ENCODE results near the gene VCP.

VCP gene

DNA sequence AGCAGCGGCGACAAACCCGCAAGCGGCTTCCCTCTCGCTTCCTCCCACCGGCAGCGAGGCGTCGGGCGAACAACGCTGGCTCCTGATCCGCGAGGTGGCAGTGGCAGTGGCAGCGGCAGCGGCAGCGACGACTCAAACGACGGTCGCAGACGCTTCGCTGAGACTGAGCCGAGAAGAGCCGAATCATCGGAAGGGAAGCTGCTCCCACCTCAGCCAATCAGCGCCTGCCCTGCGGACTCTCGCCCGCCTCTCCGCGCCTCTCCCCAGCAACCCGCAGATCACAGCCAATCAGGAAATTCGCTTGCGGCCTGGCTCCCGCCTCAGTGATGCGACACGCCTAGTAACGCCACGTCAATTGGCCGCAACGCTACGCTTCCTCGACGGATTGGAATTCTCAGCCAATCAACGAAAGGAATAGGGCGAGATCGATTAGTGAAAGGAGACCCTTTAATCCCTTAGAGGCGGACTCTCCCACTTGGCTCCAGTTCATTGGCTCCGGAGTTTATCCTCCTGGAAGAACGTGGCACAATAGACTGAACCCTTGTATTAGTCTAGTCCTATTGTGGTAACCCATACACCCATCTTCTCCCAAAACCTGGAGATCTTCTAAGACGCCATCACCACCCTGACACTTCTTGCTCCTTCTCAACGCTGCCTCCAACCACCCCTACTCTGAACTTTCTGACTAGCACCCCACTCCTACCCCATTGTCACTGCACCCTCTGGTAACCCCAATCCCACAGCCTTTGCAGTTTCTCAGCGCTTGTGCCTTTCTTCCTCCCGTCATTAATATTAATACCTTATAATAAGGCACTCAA is at the start of gene VCP:
TSS of gene VCP (minus strand) at position 165 of the 818 bp plus-strand sequence. CDS start 272 bp downstream, outside the sequence.
- DNase-seq (ENCODE audit: low spot score) = peak; percentile 99

DNA sequence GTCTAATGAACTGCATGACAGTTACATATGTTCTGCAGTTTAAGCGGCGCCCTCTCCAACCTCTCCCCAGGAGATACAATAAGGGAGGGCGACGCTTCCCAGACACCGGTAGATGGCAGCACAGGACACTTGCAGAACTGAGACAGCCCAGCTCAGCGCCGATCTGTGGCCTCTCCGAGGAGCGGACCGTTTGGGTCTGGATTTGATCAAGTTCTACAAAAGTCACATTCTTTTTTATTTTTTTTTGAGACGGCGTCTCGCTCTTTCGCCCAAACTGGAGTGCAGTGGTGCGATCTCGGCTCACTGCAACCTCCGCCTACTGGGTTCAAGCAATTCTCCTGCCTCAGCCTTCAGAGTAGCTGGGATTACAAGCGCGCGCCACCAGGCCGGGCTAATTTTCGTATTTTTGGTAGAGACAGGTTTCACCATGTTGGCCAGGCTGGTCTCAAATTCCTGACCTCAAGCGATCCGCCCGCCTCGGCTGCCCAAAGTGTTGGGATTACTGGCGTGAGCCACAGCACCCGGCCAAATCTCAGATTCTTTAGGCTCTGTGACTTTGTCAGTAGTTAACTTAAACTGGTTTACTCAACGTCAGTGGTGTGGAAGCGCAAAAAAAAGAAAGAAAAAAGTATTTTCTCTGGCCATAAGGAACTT is 44.6 kb upstream of the VCP start:
- DNase-seq (ENCODE audit: low spot score) = peak; percentile 90

DNA sequence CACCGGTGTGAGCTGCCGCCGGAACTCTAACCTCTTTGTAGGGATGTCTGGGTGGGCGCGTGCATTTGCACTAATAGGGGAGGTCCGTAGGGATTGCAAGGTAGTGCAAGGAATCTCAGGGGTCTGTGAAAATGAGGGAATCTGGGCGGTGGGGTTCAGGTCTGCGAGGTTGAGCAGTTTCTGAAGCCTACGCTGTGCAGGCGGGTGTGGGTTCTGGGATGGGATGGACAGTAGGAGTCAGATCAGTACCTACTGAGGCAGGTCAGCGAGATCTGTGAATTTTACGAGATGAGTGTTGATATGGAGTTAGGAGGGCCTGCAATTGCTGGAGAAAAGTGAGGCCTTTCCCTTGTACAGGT is 44.1 kb upstream of the VCP start:
- DNase-seq (ENCODE audit: low spot score) = no peak

DNA sequence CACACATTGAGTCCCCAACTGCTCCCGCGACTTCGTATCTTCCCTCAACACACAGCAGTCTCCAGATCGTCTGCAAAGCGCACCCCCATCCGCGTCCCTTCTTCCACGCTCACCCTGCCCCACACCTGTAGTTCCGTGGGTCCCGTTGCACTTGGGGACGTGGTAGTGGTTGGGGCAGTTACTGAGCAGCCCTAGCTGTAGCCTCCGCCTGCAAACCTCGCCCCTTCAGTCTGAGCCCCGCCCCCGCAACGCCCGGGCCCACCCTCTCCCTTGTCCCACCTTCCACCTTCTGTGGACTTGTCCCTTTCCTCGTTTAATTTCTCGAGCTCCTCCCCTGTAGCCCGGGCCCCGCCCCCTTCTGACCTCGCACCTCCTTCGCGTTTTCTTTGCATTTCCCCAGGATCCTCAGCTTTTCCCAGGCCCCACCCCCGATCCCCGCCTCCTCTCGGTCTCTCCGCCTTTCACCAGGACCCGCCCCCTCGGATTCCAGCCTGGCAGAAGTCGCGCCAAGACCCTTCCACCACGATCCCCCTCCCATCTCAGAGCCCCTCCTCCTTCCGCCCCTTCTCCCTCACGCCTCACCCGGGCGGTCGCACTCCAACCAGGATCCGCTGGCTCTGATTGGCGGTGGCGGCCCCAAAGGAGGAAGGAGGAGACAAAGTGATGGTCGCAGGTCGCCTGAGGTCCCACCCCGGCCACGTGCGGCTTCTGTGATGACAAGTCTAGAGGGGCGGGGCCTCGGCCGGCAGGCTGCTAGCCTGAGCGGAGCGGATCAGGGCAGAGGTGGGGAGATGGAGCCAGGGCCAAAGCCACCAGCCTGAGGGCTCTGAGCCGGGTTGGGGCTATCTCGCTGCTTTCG is 43.5 kb upstream of the VCP start, which contains the start of gene ATOSB:
TSS of gene ATOSB (minus strand) at position 183 of the 859 bp plus-strand sequence. CDS start 7,588 bp downstream, outside the sequence.
- DNase-seq (ENCODE audit: low spot score) = peak; percentile 92

DNA sequence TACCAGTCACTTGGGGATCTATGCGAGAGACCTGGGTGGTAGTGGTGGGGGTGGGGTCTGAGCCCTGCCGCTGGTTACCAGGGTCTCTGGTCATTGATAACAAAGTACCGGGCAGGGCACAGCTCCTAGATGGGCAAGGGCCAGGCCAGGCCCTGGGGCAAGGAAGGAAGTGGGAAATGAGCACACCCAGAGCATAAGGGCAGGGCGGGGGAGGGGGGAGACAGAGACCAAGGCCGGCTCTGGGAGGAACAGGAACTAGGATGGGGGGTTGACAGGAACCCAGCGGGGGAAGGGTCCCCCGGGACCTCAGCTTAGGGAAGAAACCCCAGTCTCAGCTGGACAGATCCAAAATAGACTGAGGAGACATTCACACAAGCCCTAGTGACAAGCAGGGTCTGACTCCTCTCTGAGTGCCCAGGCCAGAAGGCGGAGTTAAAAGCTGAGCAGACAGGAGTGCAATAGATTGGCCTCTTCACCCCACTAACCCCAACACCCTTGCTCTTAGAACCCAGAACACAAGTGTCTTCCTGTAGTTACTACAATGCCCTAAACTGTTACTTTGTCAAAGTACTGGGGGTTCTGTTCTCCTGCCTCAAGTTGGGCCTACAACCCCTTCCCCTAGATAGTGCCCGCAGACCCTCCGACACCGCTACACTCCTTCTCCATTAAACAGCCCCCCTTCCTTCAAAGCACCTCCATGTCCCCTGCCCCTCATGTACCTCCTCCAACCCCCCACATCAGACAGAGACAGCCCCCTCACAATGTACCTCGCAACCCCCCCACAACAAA is 42.6 kb upstream of the VCP start:
- DNase-seq (ENCODE audit: low spot score) = peak; percentile 27

DNA sequence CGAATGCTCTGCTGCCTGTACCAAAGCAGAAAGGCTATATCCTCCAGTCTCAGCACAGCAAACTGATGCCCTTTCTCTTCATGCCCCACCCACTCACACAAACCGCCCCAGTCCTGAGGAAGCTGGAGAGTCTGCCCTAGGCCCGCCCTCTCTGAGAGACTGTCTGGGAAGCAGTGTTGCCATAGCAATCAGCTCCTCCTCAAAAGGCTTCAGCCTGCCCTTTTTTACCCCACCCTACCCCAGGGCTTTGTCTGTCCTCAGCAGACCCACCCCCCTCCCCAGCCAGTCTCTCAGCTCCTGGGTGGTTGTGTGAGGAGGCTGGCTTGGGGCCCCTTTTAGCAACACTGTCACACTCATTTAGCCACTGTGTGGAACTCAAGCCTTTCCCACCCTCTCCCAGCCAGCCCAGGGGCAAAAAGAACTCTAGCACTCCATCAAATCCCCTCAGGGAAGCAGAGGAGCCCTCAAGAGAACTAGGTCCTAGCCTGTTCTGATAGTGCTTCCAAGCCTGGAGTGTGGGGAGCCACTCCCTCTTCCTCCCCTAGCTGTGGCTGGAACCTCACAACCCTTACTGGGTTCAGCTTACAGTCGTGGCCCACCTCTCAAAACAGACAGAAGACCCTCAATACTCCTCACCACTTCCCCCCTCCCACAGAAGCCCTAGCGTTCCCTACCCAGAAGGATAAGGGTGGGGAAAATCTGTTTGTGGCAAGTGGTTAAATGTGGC is 41.9 kb upstream of the VCP start:
- peak; percentile 76 for DNase-seq (ENCODE audit: low spot score)

DNA sequence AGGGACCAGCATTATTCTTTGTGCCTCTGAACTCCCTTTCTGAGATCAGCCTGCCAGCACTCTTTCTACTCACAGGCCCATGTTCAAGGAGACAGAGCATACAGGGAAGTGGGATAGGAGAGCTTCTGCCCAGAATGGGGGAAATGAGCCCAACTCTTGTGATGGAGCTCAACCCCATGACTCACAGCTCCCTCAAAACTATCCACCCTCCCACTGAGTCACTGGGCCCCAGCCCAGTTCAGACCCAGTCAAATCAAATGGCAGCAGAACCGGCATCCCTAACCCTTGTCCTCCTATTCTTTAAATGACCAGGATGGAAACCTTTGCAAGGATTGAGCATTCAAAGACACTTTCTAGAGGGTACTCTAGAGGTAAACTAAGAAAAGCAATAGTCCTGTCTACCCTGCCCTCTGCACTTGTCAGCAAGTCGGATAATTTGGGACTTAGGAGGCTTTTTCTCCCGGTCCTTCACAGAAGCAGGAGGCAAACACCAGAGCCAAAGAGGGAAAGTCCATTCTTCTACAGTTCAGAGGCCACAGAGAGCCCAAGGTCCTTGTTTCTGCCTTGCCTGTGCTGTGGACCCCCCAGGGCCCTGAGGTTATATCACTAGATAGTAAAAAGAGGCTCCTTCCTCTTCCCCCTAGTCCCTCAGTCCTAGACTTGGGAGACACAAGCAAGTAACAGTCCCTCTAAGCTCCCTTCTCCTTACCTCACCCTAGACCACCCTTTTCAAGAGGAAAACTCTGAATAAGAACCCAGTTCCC is 40.0 kb upstream of the VCP start:
- DNase-seq (ENCODE audit: low spot score) = no peak

DNA sequence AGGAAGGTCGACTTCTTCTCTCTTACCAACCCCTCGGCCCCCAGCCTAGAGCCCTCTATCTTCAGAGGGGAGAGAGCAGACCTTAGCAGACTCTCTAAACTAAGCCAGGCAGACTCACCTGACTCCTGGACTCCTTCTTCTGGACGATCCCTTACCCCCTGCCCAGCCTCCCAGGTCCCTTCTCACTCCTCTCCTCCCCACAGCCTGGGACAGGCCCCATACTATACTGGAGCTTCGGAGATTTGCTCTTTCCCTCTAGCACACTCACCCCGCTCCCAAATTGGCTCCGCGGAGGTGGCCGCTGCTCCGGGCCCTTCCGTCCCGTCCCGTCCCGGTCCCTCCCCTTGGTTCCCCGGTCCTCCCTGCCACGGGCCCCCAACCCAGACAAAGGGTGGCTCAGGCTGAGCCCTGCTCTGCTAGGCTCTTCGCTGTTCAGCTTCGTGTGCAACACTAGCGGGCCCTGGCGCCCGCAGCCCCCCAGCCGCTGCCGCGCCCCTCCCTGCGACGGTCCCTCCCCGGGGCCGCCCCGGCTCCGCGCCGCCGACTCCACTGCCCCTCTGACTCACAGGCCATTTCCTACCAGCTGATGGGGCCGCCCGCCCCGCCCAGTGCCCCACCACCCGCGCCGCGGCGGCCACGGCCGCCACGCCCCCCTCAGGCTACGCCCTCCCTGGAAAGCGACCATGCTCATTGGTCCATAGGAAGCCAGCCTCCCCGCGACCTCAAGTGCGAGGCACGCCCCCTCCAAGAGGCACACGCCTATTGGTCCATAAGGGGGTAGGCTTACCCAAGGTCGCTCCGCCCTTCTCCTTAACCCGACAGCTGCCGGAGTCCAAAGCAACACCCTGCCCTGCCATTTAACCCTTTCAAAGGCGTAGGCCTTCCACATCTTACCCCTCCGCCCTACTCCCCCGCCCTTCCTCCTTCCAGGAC is 38.8 kb upstream of the VCP start:
- DNase-seq (ENCODE audit: low spot score) = peak; percentile 97

DNA sequence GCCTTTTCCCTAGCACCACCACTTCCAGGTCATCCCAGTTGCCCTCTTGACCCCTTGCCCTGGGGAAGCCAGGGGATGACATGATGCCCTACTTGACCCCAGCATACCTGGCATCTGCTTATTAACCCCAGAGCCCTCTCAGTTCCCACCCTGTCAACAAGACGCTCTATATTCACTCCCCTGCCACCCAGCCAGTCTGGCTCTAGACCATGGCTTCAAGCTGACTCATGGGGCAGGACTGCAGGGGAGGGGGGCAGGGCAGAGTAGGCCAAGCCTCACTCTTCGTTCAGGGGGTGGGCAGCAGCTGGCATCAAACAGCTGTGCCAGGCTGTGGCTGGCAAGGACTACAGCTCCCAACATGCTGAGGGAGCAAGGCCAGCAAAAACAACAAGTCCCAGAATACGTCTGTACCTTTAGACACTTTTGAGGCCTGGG is 37.9 kb upstream of the VCP start:
- DNase-seq (ENCODE audit: low spot score) = no peak

DNA sequence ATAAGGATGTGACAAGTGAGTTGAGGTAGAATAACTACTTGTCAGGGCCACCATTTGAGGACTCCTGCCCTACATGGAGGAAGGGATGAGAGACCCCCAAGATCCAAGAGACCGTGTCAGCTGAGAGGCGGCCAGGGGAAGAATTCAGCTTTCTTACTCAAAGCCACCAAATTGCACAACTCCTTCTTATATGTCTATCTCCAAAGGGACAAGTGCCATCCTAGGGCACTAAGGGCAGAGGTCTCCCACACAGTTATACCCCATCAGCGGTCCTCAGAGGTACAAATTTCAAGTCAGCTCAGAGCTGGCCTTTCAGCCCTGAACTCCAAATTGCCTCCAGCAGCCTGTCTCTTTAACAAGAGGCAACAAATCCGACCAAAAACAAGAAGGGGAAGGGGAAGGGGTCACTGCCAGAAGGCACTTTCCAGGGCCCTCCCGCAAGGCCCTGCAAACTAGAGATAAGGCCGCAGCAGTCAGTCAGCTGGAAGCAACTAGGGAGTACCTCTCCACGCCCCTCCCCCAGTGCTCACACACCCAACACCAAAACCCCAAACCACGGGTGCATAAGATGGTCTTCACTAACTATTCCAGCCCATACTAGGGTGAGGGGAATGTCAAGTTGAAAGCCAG is 36.6 kb upstream of the VCP start:
- no peak for DNase-seq (ENCODE audit: low spot score)

DNA sequence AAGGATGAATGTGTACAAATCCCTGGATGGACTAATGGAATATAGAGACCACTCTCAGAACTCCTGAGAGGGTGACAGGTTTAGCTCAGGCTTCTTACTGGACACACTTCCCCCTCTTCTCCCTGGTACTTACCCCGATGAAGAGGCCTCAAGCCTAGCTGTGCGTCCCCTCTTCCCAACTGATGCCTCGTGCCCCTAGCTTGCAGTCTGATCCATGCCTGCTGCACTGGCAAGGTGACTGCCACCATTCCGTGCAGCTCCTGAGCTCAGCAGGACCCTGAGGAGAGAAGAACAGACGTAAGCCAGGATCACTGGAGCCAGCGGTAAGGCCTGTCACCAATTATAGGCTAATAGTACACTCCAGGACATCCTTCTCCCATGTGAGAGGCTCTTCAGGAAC is 36.0 kb upstream of the VCP start:
- DNase-seq (ENCODE audit: low spot score) = no peak

DNA sequence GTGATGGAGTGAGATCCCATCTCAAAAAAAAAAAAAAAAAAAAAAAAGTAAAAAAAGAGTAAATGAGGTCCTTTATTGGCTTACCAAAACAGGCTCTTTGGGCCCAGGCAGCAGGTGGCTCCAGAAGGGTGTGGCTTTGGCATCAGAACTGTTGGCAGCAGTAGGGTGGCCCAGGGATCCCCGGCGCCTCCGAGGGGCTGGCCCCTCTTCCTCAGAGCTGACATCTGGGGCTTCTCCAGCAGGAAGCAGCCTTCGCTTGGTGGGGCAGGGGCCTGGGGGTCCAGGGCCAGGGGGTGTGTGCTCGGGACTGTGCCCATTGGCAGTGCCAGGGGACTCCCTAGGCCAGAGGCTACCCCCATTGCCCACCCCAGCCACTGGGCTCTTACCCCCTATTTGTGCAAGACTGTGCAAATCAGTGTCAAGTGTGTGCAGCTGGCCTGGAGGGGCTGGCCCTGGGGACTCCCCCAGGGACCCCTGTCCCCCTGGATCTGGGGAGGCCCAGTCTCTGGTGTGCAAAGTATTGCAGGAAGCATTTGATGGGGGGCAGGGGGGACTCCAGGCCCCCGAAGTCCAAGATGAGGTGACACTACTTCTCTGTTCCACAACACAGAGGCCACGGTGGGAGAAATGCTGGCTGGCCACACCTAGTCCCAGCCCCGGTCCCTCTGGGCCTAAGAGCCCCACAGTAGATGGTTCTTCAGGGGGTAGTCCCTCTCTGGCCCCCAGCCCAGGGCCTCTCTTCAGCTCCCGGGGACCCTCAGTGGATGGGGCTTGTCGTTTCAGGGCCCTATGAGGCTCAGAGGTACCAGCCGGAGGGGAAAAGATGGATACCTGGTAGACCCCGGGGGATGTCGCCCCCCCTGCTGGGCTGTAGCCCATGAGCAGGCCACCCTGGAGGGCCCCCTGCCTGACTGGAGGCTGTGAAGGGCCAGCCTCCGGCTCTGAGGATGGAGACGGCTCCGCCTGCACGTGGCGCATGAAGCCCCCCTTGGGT is 35.2 kb upstream of the VCP start:
- no peak for DNase-seq (ENCODE audit: low spot score)

DNA sequence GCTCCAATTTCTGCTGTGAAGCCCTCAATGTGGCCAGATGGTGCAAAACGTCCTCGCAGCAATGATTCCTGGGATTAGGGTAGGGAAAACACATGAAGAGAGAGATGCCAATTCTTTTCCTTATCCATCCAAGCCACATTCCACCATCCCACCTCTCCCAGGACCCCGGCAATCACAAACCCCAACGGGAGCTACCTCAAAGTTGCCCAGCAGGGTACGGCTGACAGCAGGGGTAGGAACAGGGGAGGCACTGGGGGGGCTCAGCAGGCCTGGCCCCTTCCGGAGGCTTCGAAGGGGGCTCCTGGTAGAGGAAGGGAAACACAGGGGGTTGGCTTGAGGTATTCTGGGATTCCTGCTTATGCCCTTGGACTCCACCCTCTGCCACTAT is 33.9 kb upstream of the VCP start:
- no peak for DNase-seq (ENCODE audit: low spot score)

DNA sequence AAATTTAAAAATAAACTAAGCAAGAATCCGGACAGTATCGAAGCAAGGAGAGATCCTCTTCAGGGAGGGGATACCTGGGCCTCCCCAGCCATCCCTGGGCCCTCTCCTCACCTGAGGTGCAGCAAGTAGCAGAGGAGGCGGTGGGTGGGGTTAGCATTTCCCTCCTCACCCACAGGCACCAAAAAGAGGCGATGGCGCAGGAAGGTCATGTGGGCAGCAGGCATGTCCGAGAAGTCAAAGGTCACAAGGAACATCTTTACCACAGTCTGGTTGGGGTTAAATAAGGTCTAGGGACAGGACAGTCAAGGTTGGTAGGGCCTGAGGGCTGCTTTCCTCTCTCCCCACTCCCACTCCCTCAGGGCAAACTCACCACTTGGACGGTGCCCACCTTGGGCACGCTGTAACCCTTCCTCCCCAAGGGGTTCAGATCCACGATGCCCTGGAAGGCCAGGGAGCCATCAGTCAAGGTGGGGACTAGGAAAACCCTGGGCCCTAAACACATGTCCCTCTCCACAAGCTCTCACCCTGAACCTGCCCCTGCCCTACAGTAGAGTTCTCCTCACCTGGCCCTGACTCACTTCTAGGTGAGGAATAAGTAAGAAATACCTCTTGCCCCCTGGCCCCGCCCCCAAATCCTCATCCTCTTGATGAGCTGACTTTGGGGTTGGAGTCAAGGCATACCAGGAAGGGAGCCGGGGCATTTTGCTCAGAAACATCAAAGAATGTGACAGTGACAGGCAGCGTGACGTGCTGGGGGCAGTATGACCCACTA is 33.3 kb upstream of the VCP start:
- DNase-seq (ENCODE audit: low spot score) = no peak

DNA sequence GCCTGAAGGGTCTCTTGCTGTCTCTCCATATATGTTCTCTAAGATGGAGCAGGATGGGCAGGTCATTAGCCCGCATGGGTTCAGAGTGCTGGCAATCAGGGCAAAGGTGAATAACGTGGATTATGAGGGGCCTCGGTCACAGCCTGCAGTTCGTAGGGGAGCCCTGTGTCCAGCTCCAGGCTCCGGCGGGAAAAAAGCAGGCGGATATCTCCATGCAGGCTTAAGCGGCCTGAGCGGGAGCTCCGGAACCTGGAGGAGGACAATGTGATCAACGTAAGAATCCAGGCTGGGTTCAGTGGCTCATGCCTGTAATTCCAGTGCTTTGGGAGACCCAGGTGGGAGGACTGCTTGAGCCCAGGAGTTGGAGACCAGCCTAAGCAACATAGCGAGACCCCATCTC is 32.7 kb upstream of the VCP start:
- DNase-seq (ENCODE audit: low spot score) = no peak

DNA sequence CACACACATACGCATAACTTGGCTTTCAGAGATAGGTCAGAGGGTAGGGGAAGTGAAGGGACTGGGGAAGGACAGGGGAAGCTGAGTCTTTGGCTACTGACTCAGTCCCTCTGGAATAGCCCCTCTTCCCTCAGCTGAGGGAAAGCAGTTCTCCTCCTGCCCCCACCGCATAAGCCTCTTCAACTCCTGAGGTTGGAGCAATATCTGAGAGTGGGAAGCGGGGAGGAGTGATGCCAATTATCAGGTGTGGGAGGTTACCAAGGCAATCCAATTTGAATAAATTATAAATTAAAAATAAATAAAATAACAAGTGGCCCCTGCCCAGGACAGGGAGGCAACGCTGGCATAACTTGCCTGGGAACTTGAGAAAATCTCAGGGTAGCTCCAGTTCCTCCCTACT is 32.2 kb upstream of the VCP start:
- DNase-seq (ENCODE audit: low spot score) = no peak
